ENCODE results near the gene AASS. TPM values are rescaled to one million over a fixed set of nuclear protein-coding genes. Genes with fewer than 3 reads are reported as not detected.

The AASS gene
- total RNA-seq, 2 donors from 2014 or later, result 21.6 to 24.1 TPM

- Histone ChIP-seq H3K4me3 (no peak overlapping the region), H3K36me3 (no peaks in the 10 kb centered on the region), H3K9me3 (no peaks in the 10 kb centered on the region), H3K27me3 (replicated peaks; ENCODE audit: insufficient read depth) (no peaks in the 10 kb centered on the region), H3K4me1 (replicated peaks) (no peaks in the 10 kb centered on the region), H3K27ac (no peak overlapping the region)
- intact Hi-C loops (cut with DNase I), result no loop called here
- no peak for TF ChIP-seq POLR2A (IDR thresholded peaks at IDR 0.05)
- TF ChIP-seq POLR2AphosphoS5 (IDR thresholded peaks at IDR 0.05), result no peak
- no peak for TF ChIP-seq CTCF (IDR thresholded peaks at IDR 0.05)
- 3% methylated on average over 1 of the region's 1 CpG for WGBS
- DNase-seq (ENCODE audit: low spot score), result no peak
Observed at GRCh38 chr7:122166740-122167139, 22.7 kb upstream of the AASS start.

- Histone ChIP-seq H3K9me3 (no peaks in the 10 kb centered on the region), H3K4me1 (replicated peaks) (no peaks in the 10 kb centered on the region), H3K27me3 (replicated peaks; ENCODE audit: insufficient read depth) (no peaks in the 10 kb centered on the region), H3K36me3 (no peaks in the 10 kb centered on the region), H3K27ac (no peak overlapping the region), H3K4me3 (no peak overlapping the region)
- intact Hi-C loops (cut with DNase I), result no loop called here
- no peak for TF ChIP-seq POLR2A (IDR thresholded peaks at IDR 0.05)
- TF ChIP-seq POLR2AphosphoS5 (IDR thresholded peaks at IDR 0.05), result no peak
- TF ChIP-seq CTCF (IDR thresholded peaks at IDR 0.05), result no peak
- 60% methylated on average over 3 of the region's 3 CpGs for WGBS
- DNase-seq (ENCODE audit: low spot score), result no peak
Observed at GRCh38 chr7:122166275-122166674, 22.2 kb upstream of the AASS start.

DNA sequence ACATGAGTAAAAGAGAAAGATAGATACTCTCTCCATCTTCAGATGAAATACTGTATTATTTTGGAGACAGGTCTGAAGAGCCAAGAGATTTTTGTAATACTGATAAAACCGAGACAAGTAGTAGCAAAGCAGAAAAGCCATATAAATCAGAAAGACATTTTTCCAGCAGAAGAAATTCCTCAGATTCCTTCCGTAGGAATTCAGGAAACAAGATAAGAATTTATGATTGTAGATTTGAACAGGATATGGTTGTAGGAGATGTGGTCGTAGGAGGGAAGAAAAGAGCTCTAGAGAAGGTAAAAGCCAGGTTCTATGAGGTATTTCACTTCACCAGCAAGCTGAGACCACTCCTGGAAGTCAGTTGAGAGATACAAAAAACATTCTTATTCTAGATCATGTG lies 17.6 kb upstream of the AASS start:
- TF ChIP-seq POLR2AphosphoS5 (IDR thresholded peaks at IDR 0.05) (no peak), CTCF (IDR thresholded peaks at IDR 0.05) (no peak), POLR2A (IDR thresholded peaks at IDR 0.05) (no peak)
- Histone ChIP-seq H3K27ac (no peak overlapping the region), H3K27me3 (replicated peaks; ENCODE audit: insufficient read depth) (no peaks in the 10 kb centered on the region), H3K4me3 (no peak overlapping the region), H3K4me1 (replicated peaks) (no peaks in the 10 kb centered on the region), H3K9me3 (no peaks in the 10 kb centered on the region), H3K36me3 (no peaks in the 10 kb centered on the region)
- DNase-seq (ENCODE audit: low spot score), result no peak
- 6% methylated on average over 3 of the region's 3 CpGs for WGBS
- intact Hi-C loops (cut with DNase I), result no loop called here

DNA sequence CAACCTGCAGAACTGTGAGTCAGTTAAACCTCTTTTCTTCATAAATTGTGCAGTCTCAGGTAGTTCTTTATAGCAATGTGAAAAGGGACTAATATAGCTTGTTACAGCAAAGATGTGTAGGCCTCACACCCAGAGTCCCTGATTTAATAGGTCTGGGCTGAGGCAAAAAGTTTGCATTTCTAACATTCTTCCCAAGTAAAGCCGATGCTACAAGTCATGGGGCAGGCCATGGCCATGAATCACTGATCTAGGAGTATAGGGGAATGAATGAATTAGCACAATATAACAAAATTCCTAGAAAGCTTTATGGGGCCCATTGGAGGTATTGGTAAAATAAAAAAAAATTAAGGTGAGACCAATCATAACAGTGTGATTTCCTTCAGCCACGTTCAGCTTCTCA lies 11.5 kb upstream of the AASS start:
- TF ChIP-seq POLR2AphosphoS5 (IDR thresholded peaks at IDR 0.05), result no peak
- H3K9me3 ChIP-seq, result no peaks in the 10 kb centered on the region
- no peak overlapping the region for H3K27ac ChIP-seq
- no peaks in the 10 kb centered on the region for H3K36me3 ChIP-seq
- 54% methylated on average over 2 of the region's 2 CpGs for WGBS
- intact Hi-C loops (cut with DNase I), result no loop called here
- no peaks in the 10 kb centered on the region for H3K27me3 ChIP-seq (replicated peaks; ENCODE audit: insufficient read depth)
- H3K4me1 ChIP-seq (replicated peaks), result no peaks in the 10 kb centered on the region
- no peak overlapping the region for H3K4me3 ChIP-seq
- DNase-seq (ENCODE audit: low spot score), result no peak

- H3K4me1 ChIP-seq (replicated peaks), result no peaks in the 10 kb centered on the region
- no peaks in the 10 kb centered on the region for H3K9me3 ChIP-seq
- no peaks in the 10 kb centered on the region for H3K27me3 ChIP-seq (replicated peaks; ENCODE audit: insufficient read depth)
- H3K36me3 ChIP-seq, result no peaks in the 10 kb centered on the region
- TF ChIP-seq POLR2AphosphoS5 (IDR thresholded peaks at IDR 0.05), result no peak
- no peak for TF ChIP-seq CTCF (IDR thresholded peaks at IDR 0.05)
- TF ChIP-seq POLR2A (IDR thresholded peaks at IDR 0.05), result no peak
- 30% methylated on average over 2 of the region's 2 CpGs for WGBS
- intact Hi-C loops (cut with DNase I), result no loop called here
- no peak overlapping the region for H3K27ac ChIP-seq
- no peak for DNase-seq (ENCODE audit: low spot score)
- no peak overlapping the region for H3K4me3 ChIP-seq
Observed at GRCh38 chr7:122148878-122149277, 4.8 kb upstream of the AASS start.

Data from prostate gland (tissue), 2 donors.